BJ (cell line): Measurements from ENCODE around the gene MTHFSD. TPM values are rescaled to one million over a fixed set of nuclear protein-coding genes. Genes with fewer than 3 reads are reported as not detected.

Source experiments
- CTCF ChIA-PET: fragments of 350-600 bp; formaldehyde crosslinking; extraction: SDS; loops from one replicate; lab custom pipeline; 2021; ENCODE audit warnings: antibody characterized with exemption, inconsistent platforms; lab: Yijun Ruan, JAX
- POLR2A ChIA-PET: fragments of 300-600 bp; sonication (Branson Sonifier 250); formaldehyde crosslinking; extraction: SDS; loops from one replicate; lab custom pipeline; 2021; ENCODE audit warnings: antibody characterized with exemption; lab: Charles Lee
- DNase-seq: peaks from one replicate; pipeline ENCODE4 v3.0.0-alpha.2; 2011; ENCODE audit warnings: low read depth
- H3K27me3 ChIP-seq: 2 replicates; pipeline ENCODE4 v1.6.0; 2011; ENCODE audit warnings: low read length; ENCODE audit not compliant: control insufficient read depth, insufficient read depth
- H3K36me3 ChIP-seq: 2 replicates; pipeline ENCODE4 v1.5.1; 2011; ENCODE audit warnings: low read length; ENCODE audit not compliant: control insufficient read depth, insufficient read depth
- H3K4me3 ChIP-seq: 2 replicates; pipeline ENCODE4 v1.5.1; 2011; ENCODE audit warnings: low read depth, mild to moderate bottlenecking, control low read depth, low read length
- polyA plus RNA-seq: library from polyadenylated mRNA; depleted of rRNA; stranded (reverse); fragments of >200 nt; gene quantifications from 2 replicates; pipeline ENCODE4 v1.2.3, GENCODE V29; 2011
- TF ChIP-seq, protein P1 (sequence below): IDR thresholded peaks from 2 replicates; pipeline ENCODE4 v1.5.1; 2011; ENCODE audit warnings: low read depth, mild to moderate bottlenecking, control low read depth, inconsistent platforms, low read length, moderate library complexity; ENCODE audit not compliant: insufficient read depth

Gene MTHFSD
- polyA plus RNA-seq, 1 experiment: 17.2 TPM

DNA sequence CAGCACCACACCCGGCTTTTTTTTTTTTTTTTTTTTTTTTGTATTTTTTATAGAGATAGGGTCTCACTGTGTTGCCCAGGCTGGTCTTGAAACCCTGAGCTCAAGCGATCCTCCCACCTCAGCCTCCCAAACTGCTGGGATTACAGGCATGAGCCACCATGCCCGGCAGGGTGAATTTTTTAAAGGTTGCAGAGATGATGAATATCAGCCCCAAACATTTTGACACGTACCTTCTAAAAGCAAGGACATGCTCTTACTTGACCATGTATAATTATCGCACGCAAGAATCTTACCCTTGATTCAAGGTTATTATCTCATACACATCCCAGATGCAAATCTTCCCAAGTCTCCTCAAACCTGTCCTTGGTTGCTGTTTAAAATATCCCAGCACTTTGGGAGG lies 7.3 kb upstream of the MTHFSD start:
- no peak overlapping the region for H3K4me3 ChIP-seq
- no peak for DNase-seq
- peaks cover 4% of the 10 kb centered on the region for H3K27me3 ChIP-seq
- no peaks in the 10 kb centered on the region for H3K36me3 ChIP-seq
- TF ChIP-seq, protein P1, sequence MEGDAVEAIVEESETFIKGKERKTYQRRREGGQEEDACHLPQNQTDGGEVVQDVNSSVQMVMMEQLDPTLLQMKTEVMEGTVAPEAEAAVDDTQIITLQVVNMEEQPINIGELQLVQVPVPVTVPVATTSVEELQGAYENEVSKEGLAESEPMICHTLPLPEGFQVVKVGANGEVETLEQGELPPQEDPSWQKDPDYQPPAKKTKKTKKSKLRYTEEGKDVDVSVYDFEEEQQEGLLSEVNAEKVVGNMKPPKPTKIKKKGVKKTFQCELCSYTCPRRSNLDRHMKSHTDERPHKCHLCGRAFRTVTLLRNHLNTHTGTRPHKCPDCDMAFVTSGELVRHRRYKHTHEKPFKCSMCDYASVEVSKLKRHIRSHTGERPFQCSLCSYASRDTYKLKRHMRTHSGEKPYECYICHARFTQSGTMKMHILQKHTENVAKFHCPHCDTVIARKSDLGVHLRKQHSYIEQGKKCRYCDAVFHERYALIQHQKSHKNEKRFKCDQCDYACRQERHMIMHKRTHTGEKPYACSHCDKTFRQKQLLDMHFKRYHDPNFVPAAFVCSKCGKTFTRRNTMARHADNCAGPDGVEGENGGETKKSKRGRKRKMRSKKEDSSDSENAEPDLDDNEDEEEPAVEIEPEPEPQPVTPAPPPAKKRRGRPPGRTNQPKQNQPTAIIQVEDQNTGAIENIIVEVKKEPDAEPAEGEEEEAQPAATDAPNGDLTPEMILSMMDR: no peak
- POLR2A ChIA-PET: no interaction called here
- CTCF ChIA-PET: interaction anchor here (0.6 to 4.6 kb wide), 9 partner anchors 120 to 735 kb away, joined by 3 to 117 read pairs (median 4); no protein-coding TSS in a partner anchor

- Histone ChIP-seq H3K36me3 (no peaks in the 10 kb centered on the region), H3K4me3 (no peak overlapping the region), H3K27me3 (no peaks in the 10 kb centered on the region)
- TF ChIP-seq, protein P1: no peak
- POLR2A ChIA-PET: no interaction called here
- no peak for DNase-seq
- CTCF ChIA-PET: interaction anchor here (1.4 to 2.9 kb wide), 2 partner anchors 503 to 505 kb away, joined by 3 to 19 read pairs; no protein-coding TSS in a partner anchor
Observed at GRCh38 chr16:86559802-86560305, 4.8 kb upstream of the MTHFSD start.

DNA sequence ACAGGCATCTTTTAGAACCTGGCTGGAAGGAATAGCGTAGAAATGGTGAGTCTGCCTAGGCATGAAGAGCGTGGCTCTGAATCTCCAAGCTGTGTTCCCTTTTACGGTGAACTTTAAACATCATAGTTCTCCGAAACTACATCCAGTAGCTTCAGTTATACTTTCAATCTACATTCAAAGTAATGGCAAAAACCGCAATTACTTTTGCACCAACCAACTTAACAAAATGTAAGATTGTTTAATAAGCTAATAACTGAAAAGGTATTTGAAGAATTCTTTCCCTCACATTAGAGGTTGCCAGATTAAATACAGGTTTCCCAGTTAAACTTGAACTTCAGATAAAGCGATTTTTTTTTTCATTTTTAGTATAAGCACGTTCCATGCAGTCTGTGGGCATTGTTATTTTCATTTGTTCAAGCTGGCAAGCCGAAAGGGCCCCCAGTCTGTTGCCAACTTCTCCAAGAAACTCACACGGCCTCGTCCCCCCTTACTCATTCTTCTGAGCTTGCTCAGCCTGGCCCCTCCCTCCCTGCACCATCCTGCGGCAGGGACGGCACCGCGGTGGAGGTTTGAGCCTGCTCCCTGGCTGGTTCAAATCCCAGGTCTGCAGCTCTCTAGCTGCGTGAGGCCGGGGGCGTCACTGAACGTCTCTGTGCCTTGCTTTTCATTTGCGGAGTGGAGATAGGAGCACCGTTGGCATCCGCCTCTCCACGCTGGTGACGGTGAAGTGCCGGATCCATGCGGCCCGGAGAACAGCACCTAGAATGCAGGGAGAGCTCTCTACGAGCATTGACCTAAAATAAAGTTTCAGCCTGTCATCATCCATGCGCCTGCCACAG lies 3.5 kb upstream of the MTHFSD start:
- TF ChIP-seq, protein P1: no peak
- POLR2A ChIA-PET: no interaction called here
- no peak overlapping the region for H3K4me3 ChIP-seq
- CTCF ChIA-PET: interaction anchor here (0.6 to 2.9 kb wide), 5 partner anchors 9 to 718 kb away, joined by 3 to 19 read pairs (median 4); no protein-coding TSS in a partner anchor
- no peaks in the 10 kb centered on the region for H3K36me3 ChIP-seq
- no peaks in the 10 kb centered on the region for H3K27me3 ChIP-seq
- DNase-seq: no peak

DNA sequence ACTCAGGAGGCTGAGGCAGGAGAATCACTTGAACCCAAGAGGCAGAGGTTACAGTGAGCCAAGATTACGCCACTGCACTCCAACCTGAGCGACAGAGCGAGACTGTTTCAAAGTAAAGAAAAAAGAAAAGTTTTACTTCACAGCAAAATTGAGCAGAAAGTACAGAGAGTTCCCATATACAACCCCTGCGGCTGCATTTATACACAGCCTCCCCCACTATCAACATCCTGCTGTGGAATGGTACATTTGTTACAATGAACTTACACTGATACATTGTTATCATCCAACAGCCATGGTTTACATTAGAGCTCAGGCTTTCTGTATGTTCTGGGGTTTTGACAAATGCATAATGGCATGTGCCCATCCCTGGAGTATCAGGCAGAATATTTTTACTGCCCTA lies 2.6 kb upstream of the MTHFSD start:
- H3K36me3 ChIP-seq: no peaks in the 10 kb centered on the region
- no peaks in the 10 kb centered on the region for H3K27me3 ChIP-seq
- H3K4me3 ChIP-seq: no peak overlapping the region
- ChIA-PET CTCF (interaction anchor here (0.9 to 2.9 kb wide), 3 partner anchors 505 to 719 kb away, joined by 3 to 19 read pairs (median 4); no protein-coding TSS in a partner anchor), POLR2A (no interaction called here)
- DNase-seq: no peak
- TF ChIP-seq, protein P1: no peak

GRCh38 chr16:86556576-86556975 lies 1.5 kb upstream of the MTHFSD start:
- Histone ChIP-seq H3K36me3 (peaks cover 2% of the 10 kb centered on the region; the same call in 1 of the 2 replicates), H3K27me3 (no peaks in the 10 kb centered on the region), H3K4me3 (no peak overlapping the region)
- TF ChIP-seq, protein P1: no peak
- CTCF ChIA-PET: no interaction called here
- POLR2A ChIA-PET: no interaction called here
- DNase-seq: no peak
